Transverse colon (tissue), 3 donors: ENCODE results near the gene ZC2HC1C.
"Not testable (repeated sequence)": the region's sequence is repeated elsewhere in the genome, so short reads cannot be mapped to it uniquely, and the experiment has no call there.

Experiments used
- EP300 ChIP-seq: sonication (generic); formaldehyde crosslinking; IDR thresholded peaks from one replicate; pipeline ENCODE4 v1.6.1; 2017; ENCODE audit warnings: antibody characterized with exemption, low read depth
- TF ChIP-seq, protein P1 (sequence below), 5 experiments: fragments of 200-600 bp in 3 of 5; fragments of 450-650 bp in 2 of 5; sonication (generic) in 3 of 5; IDR thresholded peaks; 1 replicate in 2 of 5; 2 replicates in 3 of 5; pipeline ENCODE4 v1.5.1; 2016 to 2017; ENCODE audit warnings: antibody characterized with exemption in 5 of 5, inconsistent platforms in 3 of 5, mild to moderate bottlenecking in 2 of 5, moderate library complexity in 1 of 5

DNA sequence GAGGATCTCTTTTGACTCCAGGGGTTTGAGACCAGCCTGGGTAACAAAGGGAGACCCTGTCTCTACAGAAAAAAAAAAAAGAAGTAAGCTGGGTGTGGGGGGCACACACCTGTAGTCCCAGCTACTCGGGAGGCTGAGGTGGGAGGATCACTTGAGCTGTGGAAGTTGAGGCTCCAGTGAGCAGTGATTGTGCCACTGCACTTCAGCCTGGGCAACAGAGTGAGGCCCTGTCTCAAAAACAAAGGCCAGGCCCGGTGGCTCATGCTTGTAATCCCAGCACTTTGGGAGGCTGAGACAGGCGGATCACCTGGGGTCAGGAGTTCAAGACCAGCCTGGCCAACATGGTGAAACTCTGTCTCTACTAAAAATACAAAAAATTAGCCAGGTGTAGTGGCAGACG, 1.7 kb upstream of the ZC2HC1C start:
- TF ChIP-seq, protein P1, sequence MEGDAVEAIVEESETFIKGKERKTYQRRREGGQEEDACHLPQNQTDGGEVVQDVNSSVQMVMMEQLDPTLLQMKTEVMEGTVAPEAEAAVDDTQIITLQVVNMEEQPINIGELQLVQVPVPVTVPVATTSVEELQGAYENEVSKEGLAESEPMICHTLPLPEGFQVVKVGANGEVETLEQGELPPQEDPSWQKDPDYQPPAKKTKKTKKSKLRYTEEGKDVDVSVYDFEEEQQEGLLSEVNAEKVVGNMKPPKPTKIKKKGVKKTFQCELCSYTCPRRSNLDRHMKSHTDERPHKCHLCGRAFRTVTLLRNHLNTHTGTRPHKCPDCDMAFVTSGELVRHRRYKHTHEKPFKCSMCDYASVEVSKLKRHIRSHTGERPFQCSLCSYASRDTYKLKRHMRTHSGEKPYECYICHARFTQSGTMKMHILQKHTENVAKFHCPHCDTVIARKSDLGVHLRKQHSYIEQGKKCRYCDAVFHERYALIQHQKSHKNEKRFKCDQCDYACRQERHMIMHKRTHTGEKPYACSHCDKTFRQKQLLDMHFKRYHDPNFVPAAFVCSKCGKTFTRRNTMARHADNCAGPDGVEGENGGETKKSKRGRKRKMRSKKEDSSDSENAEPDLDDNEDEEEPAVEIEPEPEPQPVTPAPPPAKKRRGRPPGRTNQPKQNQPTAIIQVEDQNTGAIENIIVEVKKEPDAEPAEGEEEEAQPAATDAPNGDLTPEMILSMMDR (IDR thresholded peaks at IDR 0.05), result not testable (repeated sequence)
- TF ChIP-seq EP300, result not testable (repeated sequence)
